Metanephros (tissue), 1 donor: ENCODE data around the gene RNF103. TPM values are rescaled to one million over a fixed set of nuclear protein-coding genes. Genes with fewer than 3 reads are reported as not detected.

Experiments
- total RNA-seq: library from RNA; depleted of rRNA; stranded (reverse); fragments of >200 nt; gene quantifications from one replicate; pipeline ENCODE4 v1.2.3, GENCODE V29; 2014

RNF103 gene
- 24.6 TPM for total RNA-seq

GRCh38 chr2:86623494-86624266 lies at the start of gene RNF103:
TSS of gene RNF103 (minus strand) at chr2:86623865. CDS start at chr2:86622886, 979 bp downstream.

GRCh38 chr2:86562922-86563649 lies 60.6 kb downstream of the RNF103 start, which contains the start of gene CHMP3:
TSS of gene CHMP3 (minus strand) at chr2:86563443. CDS start at chr2:86563348, 95 bp downstream.

Other genes starting within 250 kb of the RNF103 start
- 66.0 TPM for gene KDM3A, start 182.5 kb downstream of the RNF103 start, total RNA-seq
- gene CHMP3, start 60.4 kb downstream of the RNF103 start, total RNA-seq, result 45.7 TPM
- 69.2 TPM for gene RMND5A, start 96.4 kb upstream of the RNF103 start, total RNA-seq
- gene CD8A, start 167.0 kb upstream of the RNF103 start, total RNA-seq, result 0.47 TPM
- gene CD8B, start 238.0 kb upstream of the RNF103 start, total RNA-seq, result 0.88 TPM